Keratinocyte (primary cell): ENCODE measurements around the gene VMP1.

ENCODE experiments used
- CTCF ChIP-seq, 3 experiments: IDR thresholded peaks in 1 of 3; conservative IDR thresholded peaks in 1 of 3; optimal IDR thresholded peaks in 1 of 3; 2 replicates in 2 of 3; 3 replicates in 1 of 3; pipeline versions ENCODE3 to v1.5.1; 2011; ENCODE audit warnings: low read length in 3 of 3, mild to moderate bottlenecking in 3 of 3, moderate library complexity in 2 of 3, control low read depth in 1 of 3, inconsistent platforms in 1 of 3; ENCODE audit not compliant: insufficient read depth in 2 of 3; ENCODE audit errors: extremely low read depth in 1 of 3
- EZH2 ChIP-seq: IDR thresholded peaks from one replicate; pipeline ENCODE4 v1.6.1; 2012; ENCODE audit warnings: inconsistent platforms, mild to moderate bottlenecking, low read length, moderate library complexity

- no peak for TF ChIP-seq CTCF (optimal IDR thresholded peaks at IDR 0.05 in 1 of 3, IDR thresholded peaks at IDR 0.05 in 1 of 3, conservative IDR thresholded peaks at IDR 0.05 in 1 of 3; ENCODE audit: extremely low read depth in 1 of 3, insufficient read depth in 2 of 3, low read length in 3 of 3)
- TF ChIP-seq EZH2 = no peak
Measured at GRCh38 chr17:59668816-59669215, 38.6 kb upstream of the VMP1 start.
